HG03108 (cell line): ENCODE data around the gene SHISA4.
"Not testable (repeated sequence)": the region's sequence is repeated elsewhere in the genome, so short reads cannot be mapped to it uniquely, and the experiment has no call there.

ENCODE experiments used
- ATAC-seq: cut with Tn5 transposase; IDR thresholded peaks from one replicate; pipeline ENCODE4 v1.9.1; 2021; ENCODE audit warnings: moderate library complexity; ENCODE audit not compliant: unreplicated experiment

SHISA4 gene

GRCh38 chr1:201888282-201889089 lies at the start of gene SHISA4:
Gene SHISA4, plus strand, starts transcription at chr1:201888898. Its CDS starts 97 bp downstream, at chr1:201888995.
- ATAC-seq, result no peak

GRCh38 chr1:201839089-201839488 lies 49.6 kb upstream of the SHISA4 start:
- ATAC-seq, result not testable (repeated sequence)

GRCh38 chr1:201840055-201840454 lies 48.6 kb upstream of the SHISA4 start:
- no peak for ATAC-seq

GRCh38 chr1:201840490-201840889 lies 48.2 kb upstream of the SHISA4 start:
- ATAC-seq, result no peak

- ATAC-seq, result no peak
Observed at GRCh38 chr1:201841265-201841912, 47.3 kb upstream of the SHISA4 start.

- ATAC-seq, result no peak
Observed at GRCh38 chr1:201842472-201843027, 46.1 kb upstream of the SHISA4 start.

GRCh38 chr1:201845331-201846083 lies 43.2 kb upstream of the SHISA4 start:
- ATAC-seq, result no peak

- ATAC-seq, result no peak
Observed at GRCh38 chr1:201847150-201847549, 41.5 kb upstream of the SHISA4 start.

- ATAC-seq, result no peak
Observed at GRCh38 chr1:201848230-201848629, 40.5 kb upstream of the SHISA4 start.

GRCh38 chr1:201849372-201850052 lies 39.2 kb upstream of the SHISA4 start:
- ATAC-seq, result no peak

GRCh38 chr1:201850053-201850397 lies 38.7 kb upstream of the SHISA4 start:
- ATAC-seq, result no peak

GRCh38 chr1:201851949-201852348 lies 36.7 kb upstream of the SHISA4 start:
- ATAC-seq, result no peak

- not testable (repeated sequence) for ATAC-seq
Observed at GRCh38 chr1:201856722-201857121, 32.0 kb upstream of the SHISA4 start.

- ATAC-seq, result no peak
Observed at GRCh38 chr1:201859424-201859823, 29.3 kb upstream of the SHISA4 start.

- ATAC-seq, result no peak
Observed at GRCh38 chr1:201861448-201861847, 27.2 kb upstream of the SHISA4 start.

GRCh38 chr1:201870397-201870796 lies 18.3 kb upstream of the SHISA4 start:
- no peak for ATAC-seq

GRCh38 chr1:201874672-201875071 lies 14.0 kb upstream of the SHISA4 start:
- ATAC-seq, result no peak

GRCh38 chr1:201876148-201876818 lies 12.4 kb upstream of the SHISA4 start:
- ATAC-seq, result no peak

GRCh38 chr1:201877877-201878401 lies 10.8 kb upstream of the SHISA4 start:
- ATAC-seq, result no peak

GRCh38 chr1:201880928-201881571 lies 7.6 kb upstream of the SHISA4 start:
- no peak for ATAC-seq
